H1 (cell line): ENCODE data around the gene ZSWIM6. TPM values are rescaled to one million over a fixed set of nuclear protein-coding genes. Genes with fewer than 3 reads are reported as not detected.

Experiments used
- CTCF ChIA-PET: fragments of 300-600 bp; sonication (Branson Sonifier 250); formaldehyde crosslinking; loops from one replicate; lab custom pipeline; 2021; ENCODE audit not compliant: partially characterized antibody; lab: Charles Lee
- POLR2A ChIA-PET: fragments of 300-600 bp; sonication (Branson Sonifier 250); formaldehyde crosslinking; loops from one replicate; lab custom pipeline; 2021; ENCODE audit warnings: inconsistent platforms; ENCODE audit not compliant: partially characterized antibody; lab: Charles Lee
- DNase-seq, 2 experiments: peaks; one replicate each; pipeline versions ENCODE4 v3.0.0 to v3.0.0-alpha.2; 2010 to 2022; ENCODE audit warnings: low spot score in 2 of 2, low read depth in 1 of 2, mixed read lengths in 1 of 2
- FAIRE-seq: peaks from 2 replicates; lab custom pipeline; 2011; peaks lifted over from hg19 to GRCh38; lab: Jason Lieb, UNC
- H2AFZ ChIP-seq: 2 replicates; pipeline ENCODE4 v1.8.1; 2012; ENCODE audit warnings: low read length, inconsistent platforms
- H2AK5ac ChIP-seq: 2 replicates; pipeline ENCODE4 v1.6.1; 2013; ENCODE audit warnings: low read depth, low read length
- H2BK120ac ChIP-seq: replicated peaks from 2 replicates; pipeline ENCODE3; 2013; ENCODE audit warnings: low read depth, low read length, inconsistent platforms
- H2BK12ac ChIP-seq: 2 replicates; pipeline ENCODE4 v1.6.1; 2013; ENCODE audit warnings: low read depth, low read length
- H2BK15ac ChIP-seq: 2 replicates; pipeline ENCODE4 v1.6.1; 2013; ENCODE audit warnings: low read length
- H2BK20ac ChIP-seq: 2 replicates; pipeline ENCODE4 v1.6.1; 2013; ENCODE audit warnings: low read length
- H2BK5ac ChIP-seq: 2 replicates; pipeline ENCODE4 v1.6.1; 2013; ENCODE audit warnings: low read depth, low read length
- H3K14ac ChIP-seq: 2 replicates; pipeline ENCODE4 v1.6.1; 2013; ENCODE audit warnings: inconsistent platforms; ENCODE audit not compliant: insufficient read length
- H3K18ac ChIP-seq: 2 replicates; pipeline ENCODE4 v1.6.1; 2013; ENCODE audit warnings: low read length; ENCODE audit errors: extremely low read depth
- H3K23ac ChIP-seq: 2 replicates; pipeline ENCODE4 v1.6.1; 2013; ENCODE audit warnings: inconsistent platforms; ENCODE audit not compliant: insufficient read length
- H3K23me2 ChIP-seq: 2 replicates; pipeline ENCODE4 v1.6.1; 2013; ENCODE audit warnings: low read depth, low read length
- H3K27ac ChIP-seq: 2 replicates; pipeline ENCODE4 v1.6.1; 2011; ENCODE audit warnings: low read depth, low read length, inconsistent platforms
- H3K27me3 ChIP-seq, 4 experiments: replicated peaks in 1 of 4; 1 replicate in 1 of 4; 2 replicates in 3 of 4; pipeline versions ENCODE4 v1.6.1 to v1.8.1; 2011 to 2013; ENCODE audit warnings: low read length in 3 of 4, mild to moderate bottlenecking in 3 of 4, inconsistent platforms in 2 of 4, mixed read lengths in 2 of 4, moderate library complexity in 1 of 4; ENCODE audit not compliant: control insufficient read depth in 3 of 4, insufficient read depth in 3 of 4; ENCODE audit errors: extremely low read depth in 1 of 4
- H3K36me3 ChIP-seq, 4 experiments: 2 replicates each; pipeline versions ENCODE4 v1.6.1 to v1.8.1; 2011 to 2013; ENCODE audit warnings: mild to moderate bottlenecking in 4 of 4, low read length in 3 of 4, moderate library complexity in 2 of 4, control low read depth in 1 of 4, inconsistent platforms in 1 of 4; ENCODE audit not compliant: insufficient read depth in 4 of 4, control insufficient read depth in 2 of 4
- H3K4ac ChIP-seq: replicated peaks from 2 replicates; pipeline ENCODE3; 2013; ENCODE audit warnings: low read length, low read depth, mixed read lengths, inconsistent platforms; ENCODE audit not compliant: insufficient read length
- H3K4me1 ChIP-seq, 4 experiments: replicated peaks in 1 of 4; 1 replicate in 1 of 4; 2 replicates in 3 of 4; pipeline versions ENCODE4 v1.6.1 to v1.8.1; 2011 to 2013; ENCODE audit warnings: low read length in 3 of 4, inconsistent platforms in 2 of 4, mixed read lengths in 1 of 4; ENCODE audit not compliant: insufficient read depth in 4 of 4, control insufficient read depth in 3 of 4
- H3K4me2 ChIP-seq, 2 experiments: 2 replicates each; pipeline versions ENCODE4 v1.6.1 to v1.8.1; 2011 to 2013; ENCODE audit warnings: low read depth in 2 of 2, low read length in 2 of 2, control low read depth in 1 of 2, inconsistent platforms in 1 of 2, mild to moderate bottlenecking in 1 of 2; ENCODE audit not compliant: insufficient read depth in 1 of 2
- H3K4me3 ChIP-seq, 4 experiments: fragments of 200-600, 300-600 bp in 1 of 4; sonication (generic), shearing (Covaris generic), sonication (Bioruptor Twin) in 1 of 4; 2 replicates each; pipeline versions ENCODE4 v1.5.1 to v1.8.1; 2011 to 2016; ENCODE audit warnings: low read length in 4 of 4, low read depth in 3 of 4, control low read depth in 2 of 4, inconsistent platforms in 2 of 4, mild to moderate bottlenecking in 2 of 4, mixed read lengths in 1 of 4, moderate library complexity in 1 of 4; ENCODE audit not compliant: insufficient read depth in 2 of 4; ENCODE audit errors: extremely low read depth in 1 of 4
- H3K56ac ChIP-seq: replicated peaks from 2 replicates; pipeline ENCODE3; 2013; ENCODE audit warnings: low read depth, mild to moderate bottlenecking, mixed read lengths, low read length, inconsistent platforms; ENCODE audit not compliant: insufficient read length
- H3K79me1 ChIP-seq: 2 replicates; pipeline ENCODE4 v1.6.1; 2013; ENCODE audit warnings: low read depth, low read length, control low read depth
- H3K79me2 ChIP-seq, 2 experiments: 2 replicates each; pipeline versions ENCODE4 v1.6.1 to v1.8.1; 2012 to 2013; ENCODE audit warnings: low read length in 2 of 2, mild to moderate bottlenecking in 2 of 2, inconsistent platforms in 1 of 2; ENCODE audit not compliant: insufficient read depth in 2 of 2, control insufficient read depth in 1 of 2
- H3K9ac ChIP-seq, 4 experiments: replicated peaks in 1 of 4; 1 replicate in 1 of 4; 2 replicates in 3 of 4; pipeline versions ENCODE4 v1.6.1 to v1.8.1; 2011 to 2013; ENCODE audit warnings: low read depth in 3 of 4, low read length in 3 of 4, control low read depth in 2 of 4, mild to moderate bottlenecking in 2 of 4, moderate library complexity in 2 of 4, inconsistent platforms in 1 of 4; ENCODE audit errors: extremely low read depth in 1 of 4
- H3K9me3 ChIP-seq, 2 experiments: 2 replicates each; pipeline versions ENCODE4 v1.6.1 to v1.8.1; 2012 to 2013; ENCODE audit warnings: mild to moderate bottlenecking in 2 of 2, moderate library complexity in 2 of 2, control low read depth in 1 of 2, inconsistent platforms in 1 of 2, low read depth in 1 of 2, low read length in 1 of 2, mixed read lengths in 1 of 2; ENCODE audit not compliant: insufficient read depth in 2 of 2
- H4K20me1 ChIP-seq, 2 experiments: replicated peaks in 1 of 2; 2 replicates each; pipeline versions ENCODE3 to v1.8.1; 2011 to 2013; ENCODE audit warnings: inconsistent platforms in 2 of 2, low read length in 2 of 2, mild to moderate bottlenecking in 1 of 2; ENCODE audit not compliant: insufficient read depth in 2 of 2, control insufficient read depth in 1 of 2
- H4K5ac ChIP-seq: 2 replicates; pipeline ENCODE4 v1.6.1; 2013; ENCODE audit warnings: low read length, low read depth, mixed read lengths, inconsistent platforms; ENCODE audit not compliant: insufficient read length
- H4K8ac ChIP-seq: 2 replicates; pipeline ENCODE4 v1.8.0; 2013; ENCODE audit warnings: mild to moderate bottlenecking, moderate library complexity, low read length, inconsistent platforms; ENCODE audit not compliant: insufficient read depth; ENCODE audit errors: extremely low read depth
- H4K91ac ChIP-seq: replicated peaks from 2 replicates; pipeline ENCODE3; 2013; ENCODE audit warnings: low read length, mixed read lengths, inconsistent platforms; ENCODE audit not compliant: insufficient read length
- ASH2L ChIP-seq: fragments of 200-600, 300-600 bp; sonication (generic); IDR thresholded peaks from one replicate; pipeline ENCODE4 v1.7.1; 2017; ENCODE audit warnings: low read length
- BACH1 ChIP-seq: IDR thresholded peaks from 2 replicates; pipeline ENCODE4 v1.6.1; 2012; ENCODE audit warnings: low read length, improper control_type of control experiment
- BCL11A ChIP-seq, 2 experiments: IDR thresholded peaks; one replicate each; pipeline ENCODE4 v1.6.1; 2011; ENCODE audit warnings: low read depth in 2 of 2, low read length in 2 of 2, mild to moderate bottlenecking in 2 of 2
- CEBPB ChIP-seq: IDR thresholded peaks from 2 replicates; pipeline ENCODE4 v1.6.1; 2012; ENCODE audit warnings: low read depth, low read length
- CREB1 ChIP-seq: IDR thresholded peaks from 2 replicates; pipeline ENCODE4 v1.6.1; 2012; ENCODE audit warnings: inconsistent platforms
- CTBP2 ChIP-seq: IDR thresholded peaks from 2 replicates; pipeline ENCODE4 v1.7.0; 2011; ENCODE audit warnings: borderline replicate concordance, mild to moderate bottlenecking, moderate library complexity, mixed read lengths, low read length; ENCODE audit not compliant: insufficient read depth, insufficient read length
- CTCF ChIP-seq, 3 experiments: IDR thresholded peaks; 1 replicate in 2 of 3; 2 replicates in 1 of 3; pipeline versions ENCODE4 v1.5.1 to v1.6.1; 2011; ENCODE audit warnings: low read length in 3 of 3, mild to moderate bottlenecking in 3 of 3, inconsistent platforms in 2 of 3, low read depth in 1 of 3, moderate library complexity in 1 of 3; ENCODE audit not compliant: insufficient read depth in 1 of 3; ENCODE audit errors: control extremely low read depth in 1 of 3
- NANOG ChIP-seq: IDR thresholded peaks from 2 replicates; pipeline ENCODE4 v1.6.1; 2011; ENCODE audit warnings: low read length, low read depth, mild to moderate bottlenecking, inconsistent platforms; ENCODE audit not compliant: insufficient read depth, poor library complexity, severe bottlenecking
- POU5F1 ChIP-seq: IDR thresholded peaks from 2 replicates; pipeline ENCODE4 v1.6.1; 2011; ENCODE audit warnings: low read depth, mild to moderate bottlenecking, low read length, moderate library complexity
- RBBP5 ChIP-seq: IDR thresholded peaks from 2 replicates; pipeline ENCODE4 v1.7.1; 2012; ENCODE audit warnings: low read depth, mild to moderate bottlenecking, inconsistent platforms, low read length, moderate library complexity, borderline replicate concordance
- SP4 ChIP-seq: IDR thresholded peaks from 2 replicates; pipeline ENCODE4 v1.6.1; 2012; ENCODE audit warnings: low read length, inconsistent platforms
- TCF12 ChIP-seq: IDR thresholded peaks from 2 replicates; pipeline ENCODE4 v1.6.1; 2011; ENCODE audit warnings: low read depth, mild to moderate bottlenecking, low read length
- ZNF274 ChIP-seq: IDR thresholded peaks from 2 replicates; pipeline ENCODE4 v1.7.0; 2012; ENCODE audit warnings: low read length, borderline replicate concordance; ENCODE audit errors: extremely low read depth
- WGBS, 2 experiments: shearing (Covaris generic) in 1 of 2; methylation state at CpG; one replicate each; pipeline versions ENCODE4 v1.1.6 to v1.1.7; 2013 to 2015; ENCODE audit warnings: low lambda C conversion rate in 2 of 2, mixed read lengths in 2 of 2, inconsistent platforms in 1 of 2, low coverage in 1 of 2, missing lambda C conversion rate in 1 of 2; ENCODE audit not compliant: insufficient replicate concordance in 2 of 2, insufficient coverage in 1 of 2, insufficient read length in 1 of 2; ENCODE audit errors: extremely low coverage in 1 of 2, missing lambda C conversion rate in 1 of 2; 5-methylcytosine and 5-hydroxymethylcytosine counted together
- polyA plus RNA-seq, 7 experiments: library from polyadenylated mRNA; depleted of rRNA in 3 of 7; stranded (reverse) in 5 of 7; unstranded in 2 of 7; fragments of >200 nt in 5 of 7; fragments of 200-250 nt in 2 of 7; gene quantifications; 1 replicate in 5 of 7; 2 replicates in 1 of 7; 4 replicates in 1 of 7; pipeline versions ENCODE4 v1.2.1 to v1.2.3, GENCODE V29; 2011 to 2013; ENCODE audit warnings: missing spikeins in 2 of 7, mixed read lengths in 2 of 7
- total RNA-seq: library from RNA; stranded (reverse); fragmentation: NEBNext Ultra II Directional; extraction: Animal tissue kit (Norgen Biotek cat#: 25700); gene quantifications from 2 replicates; pipeline ENCODE4 v1.2.1, GENCODE V29; 2021

Gene ZSWIM6
- total and polyA plus RNA-seq, 2 of the 8 experiments (the other 6 are each of a cell fraction or from before 2014, with no cell fraction given), result 7.9 to 12.4 TPM

- Histone ChIP-seq H2BK12ac (no peak overlapping the region), H4K20me1 (peaks cover 0 to 6% of the 10 kb centered on the region in 2 experiments), H3K4me2 (no peak overlapping the region), H3K23me2 (no peaks in the 10 kb centered on the region), H3K56ac (no peak overlapping the region), H2AK5ac (no peak overlapping the region), H3K4me1 (peaks cover 0 to 2% (median 0%) of the 10 kb centered on the region in 4 experiments; a peak in 1 of 7 replicates), H4K8ac (no peak overlapping the region), H2AFZ (no peak overlapping the region), H3K79me2 (peaks cover 0 to 69% of the 10 kb centered on the region in 2 experiments; a peak in 2 of 4 replicates), H2BK15ac (no peak overlapping the region), H4K91ac (no peak overlapping the region), H3K18ac (no peak overlapping the region), H3K23ac (no peak overlapping the region), H3K79me1 (no peaks in the 10 kb centered on the region), H2BK5ac (no peak overlapping the region), H2BK120ac (no peak overlapping the region), H3K9ac (no peak overlapping the region), H3K9me3 (peaks cover 4 to 6% of the 10 kb centered on the region in 2 experiments; a peak in 3 of 4 replicates), H3K14ac (no peak overlapping the region), H4K5ac (no peak overlapping the region), H3K36me3 (no peaks in the 10 kb centered on the region), H3K4ac (no peak overlapping the region), H3K4me3 (no peak overlapping the region), H3K27ac (no peak overlapping the region), H3K27me3 (no peaks in the 10 kb centered on the region), H2BK20ac (no peak overlapping the region)
- FAIRE-seq (no peak), DNase-seq (no peak)
- POLR2A ChIA-PET, result no interaction called here
- CTCF ChIA-PET, result interaction anchor here (0.6 kb wide), 1 partner anchor 435 kb away, joined by 3 read pairs; no protein-coding TSS in a partner anchor
- 91% methylated on average over 2 of the region's 2 CpGs; no CpG with 5 or more reads in 1 of the 2 experiments for WGBS, 2 experiments
- no peak for TF ChIP-seq CEBPB
- no peak for TF ChIP-seq SP4
- no peak for TF ChIP-seq ASH2L
- TF ChIP-seq RBBP5, result no peak
- no peak for TF ChIP-seq CREB1
- no peak for TF ChIP-seq NANOG
- no peak for TF ChIP-seq CTBP2
- TF ChIP-seq BACH1, result no peak
- TF ChIP-seq ZNF274, result no peak
- TF ChIP-seq BCL11A (IDR thresholded peaks at IDR 0.05; ENCODE audit: low read depth in 2 of 2, low read length in 2 of 2), result no peak
- no peak for TF ChIP-seq POU5F1
- TF ChIP-seq TCF12, result no peak
- TF ChIP-seq CTCF (IDR thresholded peaks at IDR 0.05; ENCODE audit: control extremely low read depth in 1 of 3, insufficient read depth in 1 of 3, low read depth in 1 of 3, low read length in 3 of 3), result no peak
Observed at GRCh38 chr5:61397937-61398336, 65.9 kb downstream of the ZSWIM6 start.
